GM21619 (cell line): Measurements from ENCODE around the gene SSH2.
"Not testable (repeated sequence)": the region's sequence is repeated elsewhere in the genome, so short reads cannot be mapped to it uniquely, and the experiment has no call there.

Experiments used
- ATAC-seq: cut with Tn5 transposase; IDR thresholded peaks from one replicate; pipeline ENCODE4 v1.9.1; 2021; ENCODE audit not compliant: unreplicated experiment

SSH2 gene

GRCh38 chr17:29929006-29929532 is 959 bp downstream of the SSH2 start:
- no peak for ATAC-seq

- no peak for ATAC-seq
These were observed 2.5 kb downstream of the SSH2 start for GRCh38 chr17:29927546-29927945.

GRCh38 chr17:29924786-29925185 is 5.2 kb downstream of the SSH2 start:
- ATAC-seq, result no peak

GRCh38 chr17:29918922-29919856 is 10.8 kb downstream of the SSH2 start:
- ATAC-seq, result no peak

GRCh38 chr17:29918016-29918415 is 12.0 kb downstream of the SSH2 start:
- ATAC-seq, result no peak

GRCh38 chr17:29914819-29915537 is 15.1 kb downstream of the SSH2 start:
- ATAC-seq, result no peak

- ATAC-seq, result no peak
These were observed 18.3 kb downstream of the SSH2 start for GRCh38 chr17:29911641-29912177.

- no peak for ATAC-seq
These were observed 20.6 kb downstream of the SSH2 start for GRCh38 chr17:29909236-29910003.

GRCh38 chr17:29906969-29907368 is 23.1 kb downstream of the SSH2 start:
- ATAC-seq, result no peak

GRCh38 chr17:29905879-29906167 is 24.2 kb downstream of the SSH2 start:
- ATAC-seq, result no peak

- no peak for ATAC-seq
These were observed 24.7 kb downstream of the SSH2 start for GRCh38 chr17:29905086-29905878.

GRCh38 chr17:29903471-29903870 is 26.6 kb downstream of the SSH2 start:
- ATAC-seq, result no peak

GRCh38 chr17:29897136-29897535 is 32.9 kb downstream of the SSH2 start:
- not testable (repeated sequence) for ATAC-seq

- no peak for ATAC-seq
These were observed 37.8 kb downstream of the SSH2 start for GRCh38 chr17:29892201-29892600.

- ATAC-seq, result no peak
These were observed 38.9 kb downstream of the SSH2 start for GRCh38 chr17:29891131-29891530.

GRCh38 chr17:29885031-29885640 is 44.9 kb downstream of the SSH2 start:
- ATAC-seq, result no peak

- no peak for ATAC-seq
These were observed 46.5 kb downstream of the SSH2 start for GRCh38 chr17:29883497-29883896.

- no peak for ATAC-seq
These were observed 48.8 kb downstream of the SSH2 start for GRCh38 chr17:29881256-29881655.

GRCh38 chr17:29880031-29880430 is 50.0 kb downstream of the SSH2 start:
- ATAC-seq, result no peak
